K562 treated with DMSO at 1 percent for 48 hours (cell line): ENCODE measurements around the gene SCAMP5. TPM values are rescaled to one million over a fixed set of nuclear protein-coding genes. Genes with fewer than 3 reads are reported as not detected.

Source experiments
- total RNA-seq: library from RNA; unstranded; fragments of 300-600 nt; gene quantifications from 2 replicates; pipeline ENCODE4 v1.2.3, GENCODE V29; 2022; ENCODE audit warnings: low replicate concordance; ENCODE audit errors: extremely low read depth

The SCAMP5 gene
- total RNA-seq, result not detected in 2 replicates

GRCh38 chr15:74995182-74995778 is at the start of gene SCAMP5:
TSS of gene SCAMP5 (plus strand) at chr15:74995563. CDS start at chr15:75011840, 16,277 bp downstream.

GRCh38 chr15:74956648-74957475 is 38.5 kb upstream of the SCAMP5 start, which contains the start of gene RPP25:
TSS of gene RPP25 (minus strand) at chr15:74956772. CDS start at chr15:74956583, 189 bp downstream.

DNA sequence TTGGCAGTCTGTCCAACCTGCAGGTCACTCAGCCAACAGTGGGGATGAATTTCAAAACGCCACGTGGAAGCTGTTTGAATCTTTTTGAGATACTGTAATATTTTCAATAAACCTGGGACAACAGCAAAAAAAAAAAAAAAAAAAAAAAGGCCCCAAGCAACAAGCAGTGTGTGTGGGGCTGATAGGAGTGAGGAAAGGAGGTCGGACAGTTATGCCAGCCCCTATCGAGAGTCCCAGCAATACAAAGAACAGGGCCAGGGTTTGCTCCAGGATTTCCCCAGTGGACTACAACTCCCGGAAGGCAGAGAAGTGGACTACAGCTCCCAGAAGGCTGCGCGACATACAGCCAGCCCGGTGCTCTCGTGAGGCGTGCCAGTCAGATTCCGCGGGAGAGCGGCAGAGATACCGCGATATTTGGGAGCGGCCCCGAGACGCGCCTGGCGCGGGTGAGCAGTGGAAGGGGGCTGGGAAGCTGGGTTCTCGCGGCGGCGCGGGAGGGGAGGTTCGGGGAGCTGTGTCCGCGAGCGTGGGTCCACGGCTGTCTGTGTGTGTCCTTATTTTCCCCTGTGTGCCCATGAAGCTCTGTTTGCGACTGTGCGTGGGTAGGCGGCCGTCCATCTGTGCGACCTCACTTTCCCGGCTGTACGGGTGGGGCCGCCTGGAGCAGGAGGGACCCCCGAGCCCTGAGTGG is 28.0 kb downstream of the SCAMP5 start, which contains the start of gene PPCDC:
TSS of gene PPCDC (plus strand) at position 410 of the 691 bp plus-strand sequence. CDS start 4,729 bp downstream, outside the sequence.

Other genes with a start within 250 kb of the SCAMP5 start
- gene CYP1A2, start 246.7 kb upstream of the SCAMP5 start, total RNA-seq, result not detected in 2 replicates
- gene CSK, start 213.5 kb upstream of the SCAMP5 start, total RNA-seq, result not detected in 2 replicates
- gene LMAN1L, start 182.7 kb upstream of the SCAMP5 start, total RNA-seq, result not detected in 2 replicates
- gene CPLX3, start 168.9 kb upstream of the SCAMP5 start, total RNA-seq, result not detected in 2 replicates
- gene ULK3, start 152.4 kb upstream of the SCAMP5 start, total RNA-seq, result not detected in 2 replicates
- gene SCAMP2, start 122.2 kb upstream of the SCAMP5 start, total RNA-seq, result not detected in 2 replicates
- not detected in 2 replicates for gene MPI, start 105.5 kb upstream of the SCAMP5 start, total RNA-seq
- gene FAM219B, start 88.7 kb upstream of the SCAMP5 start, total RNA-seq, result not detected in 2 replicates
- not detected in 2 replicates for gene COX5A, start 57.5 kb upstream of the SCAMP5 start, total RNA-seq
- gene RPP25, start 38.8 kb upstream of the SCAMP5 start, total RNA-seq, result not detected in 2 replicates
- gene PPCDC, start 28.0 kb downstream of the SCAMP5 start, total RNA-seq, result not detected in 2 replicates
- not detected in 2 replicates for gene C15orf39, start 206.3 kb downstream of the SCAMP5 start, total RNA-seq